NCI-H128 (cell line): ENCODE results near the gene BMP8B.

ENCODE experiments used
- DNase-seq: peaks from one replicate; lab custom pipeline; 2025; ENCODE audit not compliant: unreplicated experiment; lab: John Stamatoyannopoulos, UW

Gene BMP8B

GRCh38 chr1:39727932-39728317 is 60.7 kb downstream of the BMP8B start:
- no peak for DNase-seq

DNA sequence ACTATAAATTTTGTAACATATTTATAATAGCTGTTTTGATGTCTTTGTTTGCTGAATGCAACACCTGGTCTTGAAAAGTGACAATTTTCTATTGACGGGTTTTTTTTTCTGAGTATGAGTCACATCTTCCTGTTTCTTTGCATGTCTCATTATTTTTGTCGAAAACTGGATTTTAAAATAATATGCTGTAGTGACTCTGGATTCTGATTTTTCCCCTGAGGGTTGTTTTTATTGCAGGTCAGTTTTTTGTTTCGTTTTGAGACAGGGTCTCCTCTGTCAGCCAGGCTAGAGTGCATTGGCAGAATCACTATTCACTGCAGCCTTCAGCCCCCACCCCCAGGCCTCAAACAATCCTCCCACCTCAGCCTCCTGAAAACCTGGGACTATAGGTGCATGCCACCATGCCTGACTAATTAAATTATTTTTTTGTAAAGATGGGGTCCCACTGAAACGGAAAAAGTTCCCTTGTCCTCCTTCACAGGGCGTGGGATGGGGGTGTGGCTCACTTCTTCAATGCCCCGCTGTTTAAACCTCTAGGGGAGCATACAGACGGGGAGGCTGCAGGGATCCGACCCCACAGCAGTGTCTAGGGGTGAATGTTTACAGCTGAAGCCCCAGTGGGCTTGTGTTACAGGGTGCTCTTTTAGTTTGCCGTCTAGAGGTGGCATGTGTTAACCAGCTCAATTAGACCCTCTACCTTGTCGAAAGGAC is 61.3 kb downstream of the BMP8B start:
- no peak for DNase-seq

DNA sequence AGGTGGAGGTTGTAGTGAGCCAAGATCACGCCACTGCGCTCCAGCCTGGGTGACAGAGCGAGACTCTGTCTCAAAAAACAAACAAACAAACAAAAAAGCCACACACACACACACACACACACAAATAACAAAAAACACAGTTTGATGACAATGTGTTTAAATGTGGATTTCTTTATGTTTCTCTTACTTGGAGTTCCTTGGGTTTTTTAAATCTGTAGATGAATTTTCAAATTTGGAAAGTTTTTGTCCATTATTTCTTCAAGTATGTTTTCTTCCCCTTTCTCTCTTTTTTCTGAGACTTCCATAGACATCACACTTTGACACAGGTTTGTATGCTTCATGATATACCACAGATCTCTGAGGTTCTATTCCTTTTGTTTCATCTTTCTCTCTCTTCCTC is 62.1 kb downstream of the BMP8B start:
- DNase-seq: no peak

DNA sequence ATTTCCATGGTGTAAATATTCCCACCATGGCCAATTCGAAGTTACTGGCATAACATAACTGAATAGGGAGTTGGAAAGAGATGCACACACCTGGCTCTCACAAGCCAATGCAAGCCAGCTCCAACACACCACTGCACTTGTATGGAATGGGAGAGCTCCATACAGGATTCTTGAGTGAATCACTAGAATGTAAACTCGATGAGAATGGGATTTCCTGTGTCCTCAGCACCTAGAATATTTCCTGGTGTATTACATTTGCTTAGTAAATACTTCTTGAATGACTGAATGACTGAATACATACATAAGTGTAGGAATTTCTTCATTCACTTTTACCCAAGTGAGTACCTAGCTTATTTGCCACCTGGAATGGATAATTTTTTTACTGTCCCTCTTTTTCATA is 66.2 kb downstream of the BMP8B start:
- no peak for DNase-seq

- no peak for DNase-seq
Observed at GRCh38 chr1:39721664-39722063, 67.0 kb downstream of the BMP8B start.

DNA sequence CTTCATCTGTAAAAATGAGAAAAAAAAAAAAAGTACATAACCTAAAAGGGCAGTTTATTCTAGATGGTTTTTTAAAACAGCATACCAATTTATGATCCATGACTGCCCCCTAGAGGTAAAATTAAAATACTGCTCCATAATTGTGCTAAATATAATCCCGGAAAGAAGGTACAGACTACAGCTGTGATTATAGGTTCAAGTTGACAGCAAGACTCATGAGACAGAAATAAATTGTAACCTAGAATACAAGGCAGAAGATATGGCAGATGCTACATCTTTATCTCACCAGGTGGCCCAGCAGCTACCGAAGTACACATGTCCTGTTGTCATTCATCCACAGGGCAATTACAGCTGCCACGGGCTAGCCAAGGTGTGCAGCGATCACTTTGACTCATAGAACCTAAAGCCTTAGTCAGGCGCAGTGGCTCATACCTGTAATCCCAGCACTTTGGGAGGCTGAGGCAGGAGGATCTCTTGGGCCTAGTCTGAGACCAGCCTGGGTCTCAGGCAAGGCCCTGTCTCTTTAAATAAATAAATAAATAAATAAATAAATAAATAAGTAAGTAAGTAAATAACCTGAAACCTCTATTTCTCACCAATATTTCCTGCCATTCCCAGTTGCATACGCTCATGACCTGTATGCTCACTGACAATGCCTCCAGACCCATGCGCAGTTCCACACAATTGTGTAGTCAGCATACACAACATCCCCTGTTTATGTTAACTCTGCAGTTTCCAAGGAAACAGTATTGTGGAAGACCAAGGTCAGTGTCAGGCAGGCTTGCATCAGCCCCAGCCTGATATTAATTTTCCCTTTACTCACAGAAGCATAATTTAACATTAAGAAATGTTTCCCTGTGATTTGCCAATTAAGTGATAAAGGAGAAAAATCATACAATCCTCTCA is 68.3 kb downstream of the BMP8B start:
- DNase-seq: peak; percentile 64

DNA sequence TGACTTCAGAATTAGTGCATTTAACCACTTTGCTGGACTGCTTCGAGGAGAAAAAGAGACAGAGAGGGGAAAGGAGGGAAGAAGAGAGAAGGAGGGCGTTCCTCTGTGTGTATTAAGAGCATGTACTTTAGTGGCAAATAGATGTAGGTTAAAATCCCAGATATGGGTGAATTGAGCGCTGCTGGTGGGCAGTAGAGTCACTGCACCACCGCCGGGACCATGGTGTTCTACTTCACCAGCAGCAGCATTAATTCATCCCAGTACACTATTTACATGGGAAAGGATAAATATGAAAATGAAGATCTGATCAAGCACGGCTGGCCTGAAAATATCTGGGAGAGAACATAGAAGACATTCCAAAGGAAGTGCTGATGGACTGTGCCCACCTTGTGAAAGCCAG is 70.9 kb downstream of the BMP8B start:
- DNase-seq: no peak

DNA sequence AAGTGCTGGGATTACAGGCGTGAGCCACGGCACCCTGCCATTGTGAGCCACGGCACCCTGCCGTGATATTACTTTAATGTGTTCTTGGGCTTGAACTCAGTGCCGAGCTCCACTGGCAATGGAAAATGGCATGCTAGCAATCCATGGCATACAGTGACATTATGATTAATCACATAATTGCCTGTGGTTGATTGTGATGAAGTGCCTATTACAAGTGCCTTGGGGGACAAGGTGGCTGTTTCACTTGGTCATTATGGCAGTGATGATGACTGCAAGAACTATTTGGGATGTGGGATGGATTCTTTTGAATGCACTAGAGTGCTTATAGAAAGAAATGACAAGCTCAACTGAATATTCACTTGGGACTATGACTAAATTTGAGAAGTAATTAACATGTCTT is 75.1 kb downstream of the BMP8B start:
- no peak for DNase-seq

- DNase-seq: no peak
Observed at GRCh38 chr1:39711966-39712340, 76.7 kb downstream of the BMP8B start.

GRCh38 chr1:39711104-39711965 is 77.3 kb downstream of the BMP8B start:
- DNase-seq: no peak

- DNase-seq: no peak
Observed at GRCh38 chr1:39707506-39707905, 81.2 kb downstream of the BMP8B start.
